WTC11 (cell line): ENCODE measurements around the gene PLEKHA1. TPM values are rescaled to one million over a fixed set of nuclear protein-coding genes. Genes with fewer than 3 reads are reported as not detected.

Experiments used
- ATAC-seq: fragments of 200-7000 bp; cut with Tn5 transposase; 2 replicates; pipeline ENCODE4 v1.10.0; 2021; ENCODE audit warnings: mild to moderate bottlenecking, moderate library complexity
- CTCF ChIA-PET: fragments of 300-600 bp; sonication (Branson Sonifier 250); formaldehyde crosslinking; loops from one replicate; lab custom pipeline; 2021; ENCODE audit warnings: antibody characterized with exemption; lab: Charles Lee
- POLR2A ChIA-PET: fragments of 350-600 bp; sonication (Branson Sonifier 250); formaldehyde crosslinking; loops from one replicate; lab custom pipeline; 2021; ENCODE audit warnings: antibody characterized with exemption; lab: Charles Lee
- DNase-seq: peaks from one replicate; pipeline ENCODE4 v3.0.0; 2021; ENCODE audit warnings: low spot score
- H3K27ac Mint-ChIP-seq: 2 replicates; pipeline ENCODE4 v1.8.0; 2021; ENCODE audit warnings: mixed read lengths
- H3K27me3 Mint-ChIP-seq: 2 replicates; pipeline ENCODE4 v1.8.0; 2021; ENCODE audit warnings: low read depth, mild to moderate bottlenecking, moderate library complexity, mixed read lengths
- H3K36me3 Mint-ChIP-seq: 2 replicates; pipeline ENCODE4 v1.8.0; 2021; ENCODE audit warnings: mixed read lengths
- H3K4me1 Mint-ChIP-seq: 2 replicates; pipeline ENCODE4 v1.8.0; 2022; ENCODE audit warnings: mixed read lengths
- H3K4me3 Mint-ChIP-seq: 2 replicates; pipeline ENCODE4 v1.8.0; 2021; ENCODE audit warnings: mild to moderate bottlenecking, moderate library complexity, mixed read lengths
- H3K9me3 Mint-ChIP-seq: 2 replicates; pipeline ENCODE4 v1.8.0; 2021; ENCODE audit warnings: mixed read lengths
- ATF6 ChIP-seq: sonication (generic); formaldehyde crosslinking; IDR thresholded peaks from 2 replicates; pipeline ENCODE4 v1.8.1; 2023; ENCODE audit warnings: mild to moderate bottlenecking, missing genetic modification reagents
- CDX4 ChIP-seq: fragments of 250-450 bp; sonication (Bioruptor Pico); IDR thresholded peaks from 2 replicates; pipeline ENCODE4 v1.9.0; 2021; ENCODE audit warnings: moderate library complexity, mild to moderate bottlenecking, inconsistent platforms, borderline replicate concordance
- CREB1 ChIP-seq: sonication (generic); formaldehyde crosslinking; IDR thresholded peaks from 2 replicates; pipeline ENCODE4 v1.8.0; 2023; ENCODE audit warnings: mild to moderate bottlenecking, missing genetic modification reagents
- ERG ChIP-seq: fragments of 250-450 bp; sonication (Bioruptor Pico); IDR thresholded peaks from 2 replicates; pipeline ENCODE4 v1.8.0; 2021; ENCODE audit warnings: mild to moderate bottlenecking
- FOXK1 ChIP-seq: sonication (generic); formaldehyde crosslinking; IDR thresholded peaks from 2 replicates; pipeline ENCODE4 v1.8.0; 2022; ENCODE audit warnings: mild to moderate bottlenecking, moderate library complexity, missing genetic modification reagents
- FOXP1 ChIP-seq: sonication (generic); formaldehyde crosslinking; IDR thresholded peaks from 2 replicates; pipeline ENCODE4 v1.8.0; 2022; ENCODE audit warnings: missing genetic modification reagents, mild to moderate bottlenecking, moderate library complexity, borderline replicate concordance
- HMGA2 ChIP-seq: fragments of 250-450 bp; sonication (Bioruptor Pico); IDR thresholded peaks from 2 replicates; pipeline ENCODE4 v1.4.0; 2021; ENCODE audit warnings: mild to moderate bottlenecking, moderate library complexity
- JAZF1 ChIP-seq: fragments of 250-450 bp; sonication (Bioruptor Pico); IDR thresholded peaks from 2 replicates; pipeline ENCODE4 v1.9.0; 2021; ENCODE audit warnings: moderate library complexity, mild to moderate bottlenecking, inconsistent platforms
- NFE2L1 ChIP-seq: sonication (generic); formaldehyde crosslinking; IDR thresholded peaks from 2 replicates; pipeline ENCODE4 v1.8.1; 2023; ENCODE audit warnings: missing genetic modification reagents
- NFYB ChIP-seq: sonication (generic); formaldehyde crosslinking; conservative IDR thresholded peaks from 2 replicates; pipeline ENCODE4 v1.8.0; 2022; ENCODE audit warnings: low read depth, missing genetic modification reagents
- SMAD3 ChIP-seq: sonication (generic); formaldehyde crosslinking; IDR thresholded peaks from 2 replicates; pipeline ENCODE4 v1.8.0; 2022; ENCODE audit warnings: missing genetic modification reagents, mild to moderate bottlenecking, borderline replicate concordance
- TEAD1 ChIP-seq: sonication (generic); formaldehyde crosslinking; IDR thresholded peaks from 2 replicates; pipeline ENCODE4 v1.8.0; 2022; ENCODE audit warnings: mild to moderate bottlenecking, missing genetic modification reagents
- ZMAT4 ChIP-seq: fragments of 250-450 bp; sonication (Bioruptor Pico); IDR thresholded peaks from 2 replicates; pipeline ENCODE4 v1.9.0; 2021; ENCODE audit warnings: mild to moderate bottlenecking
- ZNF121 ChIP-seq: sonication (generic); formaldehyde crosslinking; IDR thresholded peaks from 2 replicates; pipeline ENCODE4 v1.8.0; 2023; ENCODE audit warnings: missing genetic modification reagents
- ZNF232 ChIP-seq: sonication (generic); formaldehyde crosslinking; IDR thresholded peaks from 2 replicates; pipeline ENCODE4 v1.8.0; 2022; ENCODE audit warnings: mild to moderate bottlenecking, missing genetic modification reagents
- ZNF263 ChIP-seq: sonication (generic); formaldehyde crosslinking; IDR thresholded peaks from 2 replicates; pipeline ENCODE4 v1.8.1; 2022; ENCODE audit warnings: low read depth, mild to moderate bottlenecking, moderate library complexity, missing genetic modification reagents
- ZNF317 ChIP-seq: sonication (generic); formaldehyde crosslinking; IDR thresholded peaks from 2 replicates; pipeline ENCODE4 v1.8.1; 2023; ENCODE audit warnings: low read depth, mild to moderate bottlenecking, moderate library complexity, missing genetic modification reagents, borderline replicate concordance
- ZNF396 ChIP-seq: fragments of 250-450 bp; sonication (Bioruptor Pico); IDR thresholded peaks from 2 replicates; pipeline ENCODE4 v1.8.0; 2021; ENCODE audit warnings: mild to moderate bottlenecking, moderate library complexity, borderline replicate concordance
- ZNF416 ChIP-seq: fragments of 250-450 bp; sonication (Bioruptor Pico); IDR thresholded peaks from 2 replicates; pipeline ENCODE4 v1.9.0; 2021; ENCODE audit warnings: mild to moderate bottlenecking, inconsistent platforms
- ZNF532 ChIP-seq: fragments of 250-450 bp; sonication (Bioruptor Pico); IDR thresholded peaks from 2 replicates; pipeline ENCODE4 v1.9.0; 2021; ENCODE audit warnings: mild to moderate bottlenecking, borderline replicate concordance
- ZNF671 ChIP-seq: fragments of 250-450 bp; sonication (Bioruptor Pico); IDR thresholded peaks from 2 replicates; pipeline ENCODE4 v1.8.0; 2021; ENCODE audit warnings: mild to moderate bottlenecking
- total RNA-seq: library from RNA; stranded (reverse); gene quantifications from 3 replicates; pipeline ENCODE4 v1.2.3, GENCODE V29; 2021

Gene PLEKHA1
- total RNA-seq, 1 experiment from 2014 or later: 34.6 TPM

- CTCF ChIA-PET: no interaction called here
- Mint-ChIP-seq H3K27ac (no peak overlapping the region), H3K4me3 (no peak overlapping the region), H3K27me3 (peaks cover 36% of the 10 kb centered on the region)
- no peak for TF ChIP-seq ATF6 (CRISPR knock-in tag)
- no peak for TF ChIP-seq TEAD1 (CRISPR knock-in tag)
- TF ChIP-seq ZNF396: no peak
- TF ChIP-seq JAZF1 (CRISPR knock-in tag): no peak
- TF ChIP-seq ZNF317 (CRISPR knock-in tag): no peak
- TF ChIP-seq ZNF532: no peak
- TF ChIP-seq NFE2L1 (CRISPR knock-in tag): no peak
- TF ChIP-seq FOXK1: no peak
- TF ChIP-seq NFYB (CRISPR knock-in tag): no peak
- TF ChIP-seq HMGA2 (CRISPR knock-in tag): no peak
- no peak for TF ChIP-seq ZNF121
- no peak for TF ChIP-seq CREB1
- TF ChIP-seq FOXP1 (CRISPR knock-in tag): no peak
- no peak for TF ChIP-seq ZNF263
- no peak for TF ChIP-seq ZNF232 (CRISPR knock-in tag)
- TF ChIP-seq ZNF671 (CRISPR knock-in tag): no peak
- no peak for TF ChIP-seq ERG (CRISPR knock-in tag)
- no peak for TF ChIP-seq SMAD3 (CRISPR knock-in tag)
- TF ChIP-seq ZMAT4 (CRISPR knock-in tag): no peak
- TF ChIP-seq, all 79 proteins: peak for 0
- POLR2A ChIA-PET: no interaction called here
- Mint-ChIP-seq H3K36me3 (peaks cover 29% of the 10 kb centered on the region), H3K4me1 (peaks cover 21% of the 10 kb centered on the region), H3K9me3 (peaks cover 48% of the 10 kb centered on the region)
- DNase-seq (no peak), ATAC-seq (no peak)
Observed at GRCh38 chr10:122348512-122348911, 26.0 kb upstream of the PLEKHA1 start.

GRCh38 chr10:122348935-122349361, 25.6 kb upstream of the PLEKHA1 start:
- CTCF ChIA-PET: no interaction called here
- no peak overlapping the region for H3K4me3 Mint-ChIP-seq
- TF ChIP-seq CDX4 (no peak), ZNF416 (no peak)
- TF ChIP-seq, all 79 proteins: peak for 0
- Mint-ChIP-seq H3K36me3 (peaks cover 29% of the 10 kb centered on the region), H3K27ac (no peak overlapping the region), H3K27me3 (peaks cover 36% of the 10 kb centered on the region), H3K9me3 (peaks cover 48% of the 10 kb centered on the region), H3K4me1 (peaks cover 21% of the 10 kb centered on the region)
- DNase-seq (no peak), ATAC-seq (no peak)
- POLR2A ChIA-PET: no interaction called here
